ENCODE measurements around the gene CD74. TPM values are rescaled to one million over a fixed set of nuclear protein-coding genes. Genes with fewer than 3 reads are reported as not detected.
A peak's percentile ranks its signal among the peaks of the same experiment; 100 is the strongest.

Gene CD74
- total RNA-seq, 1 experiment from 2014 or later: 19.5 TPM

DNA sequence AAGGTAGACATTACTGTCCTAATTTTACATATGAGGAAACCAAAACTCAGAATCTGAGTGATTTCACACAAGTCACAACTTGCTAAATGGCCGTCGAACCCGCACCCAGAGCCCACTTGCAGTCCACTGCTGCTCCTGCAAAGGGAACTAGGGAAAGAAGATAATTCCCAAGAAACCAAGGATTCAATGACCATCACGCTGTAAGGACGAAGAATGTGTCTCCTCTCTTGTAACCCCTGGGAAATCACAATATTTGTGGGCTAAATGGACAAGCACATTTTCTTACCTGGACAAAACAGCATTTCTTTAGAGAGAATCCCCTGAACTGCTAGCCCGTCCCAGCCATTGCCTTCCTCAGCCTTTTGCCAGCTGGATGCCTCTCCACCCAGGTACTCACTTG, 34.5 kb upstream of the CD74 start:
- Histone ChIP-seq H3K23ac (ENCODE audit: insufficient read length, low read depth, low read length) (no peak overlapping the region), H4K20me1 (ENCODE audit: control insufficient read depth, insufficient read depth, insufficient read length) (no peaks in the 10 kb centered on the region), H3K4ac (ENCODE audit: low read depth, low read length) (no peak overlapping the region), H3K9me3 (ENCODE audit: control insufficient read depth, low read depth, low read length) (no peaks in the 10 kb centered on the region), H3K14ac (ENCODE audit: insufficient read depth, low read length) (no peak overlapping the region), H3K23me2 (ENCODE audit: insufficient read length, low read depth, low read length, poor library complexity, severe bottlenecking) (peaks cover 8% of the 10 kb centered on the region), H2BK120ac (ENCODE audit: low read depth, low read length, poor library complexity, severe bottlenecking) (no peak overlapping the region), H2AK5ac (ENCODE audit: insufficient read length, low read length) (no peak overlapping the region), H2BK15ac (ENCODE audit: low read depth, low read length) (no peak overlapping the region), H2BK12ac (ENCODE audit: insufficient read length, low read depth, low read length) (no peak overlapping the region), H2BK5ac (ENCODE audit: insufficient read length, low read length) (no peak overlapping the region), H4K5ac (ENCODE audit: insufficient read length, low read depth, low read length) (no peak overlapping the region), H4K91ac (ENCODE audit: insufficient read length, low read depth, low read length) (no peak overlapping the region), H3K9ac (ENCODE audit: extremely low read depth, insufficient read length, low read length) (no peak overlapping the region), H3K4me1 (ENCODE audit: insufficient read depth, low read length) (no peaks in the 10 kb centered on the region), H3K27ac (ENCODE audit: insufficient read length, low read depth, low read length) (no peak overlapping the region), H3K27me3 (ENCODE audit: insufficient read depth, low read length) (no peaks in the 10 kb centered on the region), H3K79me2 (ENCODE audit: insufficient read depth, low read length) (peaks cover 16% of the 10 kb centered on the region; the same call in 1 of the 2 replicates), H3K79me1 (ENCODE audit: insufficient read depth, low read depth, low read length, poor library complexity, severe bottlenecking) (peaks cover 3% of the 10 kb centered on the region), H2BK20ac (ENCODE audit: low read depth, low read length, poor library complexity, severe bottlenecking) (no peak overlapping the region), H4K8ac (replicated peaks; ENCODE audit: insufficient read length, low read depth, low read length) (no peak overlapping the region), H3K4me2 (ENCODE audit: insufficient read depth, insufficient read length, low read length) (peak overlapping the region; percentile 95), H3K56ac (ENCODE audit: insufficient read length, low read depth, low read length) (no peak overlapping the region), H3T11ph (ENCODE audit: low read length) (no peak overlapping the region), H3K18ac (ENCODE audit: insufficient read length, low read depth, low read length) (no peak overlapping the region), H2AFZ (ENCODE audit: low read length) (no peak overlapping the region)
- H3K4me1 Mint-ChIP-seq: peaks cover 16 to 36% of the 10 kb centered on the region in 2 experiments
- no CpG with 5 or more reads among the region's 6 CpGs for WGBS (ENCODE audit: extremely low coverage, insufficient read length, low lambda C conversion rate)
- no peak for DNase-seq
- peaks cover 63 to 64% (median 64%) of the 10 kb centered on the region in 3 experiments for H3K36me3 Mint-ChIP-seq (ENCODE audit: insufficient read depth in 1 of 3, low read depth in 3 of 3)
- no peaks in the 10 kb centered on the region for H3K27me3 Mint-ChIP-seq (ENCODE audit: low read depth)
- TF ChIP-seq, protein P1, sequence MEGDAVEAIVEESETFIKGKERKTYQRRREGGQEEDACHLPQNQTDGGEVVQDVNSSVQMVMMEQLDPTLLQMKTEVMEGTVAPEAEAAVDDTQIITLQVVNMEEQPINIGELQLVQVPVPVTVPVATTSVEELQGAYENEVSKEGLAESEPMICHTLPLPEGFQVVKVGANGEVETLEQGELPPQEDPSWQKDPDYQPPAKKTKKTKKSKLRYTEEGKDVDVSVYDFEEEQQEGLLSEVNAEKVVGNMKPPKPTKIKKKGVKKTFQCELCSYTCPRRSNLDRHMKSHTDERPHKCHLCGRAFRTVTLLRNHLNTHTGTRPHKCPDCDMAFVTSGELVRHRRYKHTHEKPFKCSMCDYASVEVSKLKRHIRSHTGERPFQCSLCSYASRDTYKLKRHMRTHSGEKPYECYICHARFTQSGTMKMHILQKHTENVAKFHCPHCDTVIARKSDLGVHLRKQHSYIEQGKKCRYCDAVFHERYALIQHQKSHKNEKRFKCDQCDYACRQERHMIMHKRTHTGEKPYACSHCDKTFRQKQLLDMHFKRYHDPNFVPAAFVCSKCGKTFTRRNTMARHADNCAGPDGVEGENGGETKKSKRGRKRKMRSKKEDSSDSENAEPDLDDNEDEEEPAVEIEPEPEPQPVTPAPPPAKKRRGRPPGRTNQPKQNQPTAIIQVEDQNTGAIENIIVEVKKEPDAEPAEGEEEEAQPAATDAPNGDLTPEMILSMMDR (conservative IDR thresholded peaks at IDR 0.05): no peak
- H3K4me3 Mint-ChIP-seq: peak overlapping the region; percentile 98 to 100
- H3K27ac Mint-ChIP-seq: peak overlapping the region; percentile 100; a peak in 5 of 7 replicates
- H3K9me3 Mint-ChIP-seq: peaks cover 0 to 3% of the 10 kb centered on the region in 2 experiments; a peak in 4 of 5 replicates
